Kidney (tissue), 14 donors: ENCODE results near the gene LIPA. TPM values are rescaled to one million over a fixed set of nuclear protein-coding genes. Genes with fewer than 3 reads are reported as not detected.

Source experiments
- DNase-seq, 5 donors: peaks; one replicate each; pipeline ENCODE4 v3.0.0-alpha.2; 2013 to 2020
- FAIRE-seq: peaks from 2 replicates; lab custom pipeline; 2012; peaks lifted over from hg19 to GRCh38; lab: Jason Lieb, UNC
- H3K27ac ChIP-seq, 2 donors: one replicate each; pipeline ENCODE4 v1.7.0; 2013; ENCODE audit warnings: low read depth in 2 of 2, low read length in 2 of 2, inconsistent platforms in 1 of 2
- H3K27me3 ChIP-seq: one replicate; pipeline ENCODE4 v1.7.1; 2013; ENCODE audit warnings: low read length, inconsistent platforms; ENCODE audit not compliant: control insufficient read depth, insufficient read depth
- H3K36me3 ChIP-seq, 3 donors: one replicate each; pipeline versions ENCODE4 v1.7.0 to v1.7.1; 2013; ENCODE audit warnings: low read length in 3 of 3, control low read depth in 1 of 3, inconsistent platforms in 1 of 3; ENCODE audit not compliant: insufficient read depth in 3 of 3, control insufficient read depth in 2 of 3
- H3K4me1 ChIP-seq, 3 donors: one replicate each; pipeline versions ENCODE4 v1.7.0 to v1.7.1; 2013; ENCODE audit warnings: low read length in 3 of 3, inconsistent platforms in 1 of 3, low read depth in 1 of 3; ENCODE audit not compliant: control insufficient read depth in 2 of 3, insufficient read depth in 2 of 3
- H3K4me3 ChIP-seq, 3 donors: one replicate each; pipeline versions ENCODE4 v1.7.0 to v1.8.1; 2013; ENCODE audit warnings: low read length in 3 of 3, control low read depth in 1 of 3, inconsistent platforms in 1 of 3
- H3K9ac ChIP-seq, 3 donors: one replicate each; pipeline versions ENCODE4 v1.7.0 to v1.7.1; 2013; ENCODE audit warnings: low read length in 3 of 3, control low read depth in 1 of 3, inconsistent platforms in 1 of 3
- H3K9me3 ChIP-seq, 3 donors: one replicate each; pipeline versions ENCODE4 v1.7.0 to v1.7.1; 2013; ENCODE audit warnings: low read length in 3 of 3, control low read depth in 1 of 3, inconsistent platforms in 1 of 3; ENCODE audit not compliant: control insufficient read depth in 2 of 3, insufficient read depth in 1 of 3
- intact Hi-C: fragments of 100-400 bp; cut with DNase I; formaldehyde crosslinking; loops from one replicate; pipeline ENCODE4 v1.11.1; 2022
- polyA plus RNA-seq: library from polyadenylated mRNA; stranded (reverse); fragments of 350-450 nt; fragmentation: Illumina TruSeq; extraction: RNeasy Lipid Tissue Mini Kit (QIAGEN cat#74804); gene quantifications from one replicate; pipeline ENCODE4 v1.2.3, GENCODE V29; 2014; ENCODE audit warnings: low read depth, low replicate concordance; ENCODE audit not compliant: insufficient read depth
- total RNA-seq: library from RNA; stranded (reverse); fragmentation: NEBNext Ultra II Directional; extraction: Animal tissue kit (Norgen Biotek cat#: 25700); gene quantifications from one replicate; pipeline ENCODE4 v1.2.1, GENCODE V29; 2021
- TF ChIP-seq, protein P1 (sequence below): IDR thresholded peaks from 3 replicates; pipeline ENCODE4 v1.5.1; 2012; ENCODE audit warnings: mild to moderate bottlenecking, moderate library complexity, borderline replicate concordance; ENCODE audit not compliant: insufficient read depth; ENCODE audit errors: extremely low read depth
- donor health status: control.
- donor health status: control.
- donor health status: control.
- donor health status: control.
- donor health status: control.
- donor health status: DM: yes; HTN: yes; CAD: no.
- donor health status: Normal renal cell carcinoma (clear cell type).

Gene LIPA
- total and polyA plus RNA-seq, 2 donors from 2014 or later, result 43.8 to 84.5 TPM

DNA sequence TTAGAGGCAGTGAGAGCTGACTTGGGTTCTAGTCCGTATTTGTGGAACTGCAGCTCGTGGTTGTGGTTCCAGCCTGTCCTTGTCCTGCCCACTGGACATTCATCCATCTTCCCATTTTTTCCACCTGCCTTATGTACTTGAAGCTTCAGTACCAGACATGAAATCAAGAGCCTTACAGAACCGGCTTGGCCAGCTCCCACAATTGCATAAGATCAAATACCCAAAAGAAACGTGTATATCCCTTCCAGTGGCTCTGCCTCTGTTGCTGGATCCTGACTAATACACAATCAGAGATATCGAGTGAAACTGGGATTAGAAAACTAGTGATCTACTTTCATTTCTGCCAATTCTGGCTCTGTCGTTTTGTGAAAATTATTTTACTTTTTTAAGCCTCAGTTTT lies 23.8 kb upstream of the LIPA start:
- Histone ChIP-seq H3K27ac (peak overlapping the region in 1 of 2 donors; percentile 59), H3K9me3 (no peaks in the 10 kb centered on the region), H3K4me3 (no peak overlapping the region), H3K9ac (no peak overlapping the region), H3K27me3 (no peaks in the 10 kb centered on the region), H3K4me1 (peaks cover 0 to 14% (median 8%) of the 10 kb centered on the region in 3 donors), H3K36me3 (no peaks in the 10 kb centered on the region)
- DNase-seq (no peak), FAIRE-seq (no peak)
- intact Hi-C loops, result no loop called here
- TF ChIP-seq, protein P1, sequence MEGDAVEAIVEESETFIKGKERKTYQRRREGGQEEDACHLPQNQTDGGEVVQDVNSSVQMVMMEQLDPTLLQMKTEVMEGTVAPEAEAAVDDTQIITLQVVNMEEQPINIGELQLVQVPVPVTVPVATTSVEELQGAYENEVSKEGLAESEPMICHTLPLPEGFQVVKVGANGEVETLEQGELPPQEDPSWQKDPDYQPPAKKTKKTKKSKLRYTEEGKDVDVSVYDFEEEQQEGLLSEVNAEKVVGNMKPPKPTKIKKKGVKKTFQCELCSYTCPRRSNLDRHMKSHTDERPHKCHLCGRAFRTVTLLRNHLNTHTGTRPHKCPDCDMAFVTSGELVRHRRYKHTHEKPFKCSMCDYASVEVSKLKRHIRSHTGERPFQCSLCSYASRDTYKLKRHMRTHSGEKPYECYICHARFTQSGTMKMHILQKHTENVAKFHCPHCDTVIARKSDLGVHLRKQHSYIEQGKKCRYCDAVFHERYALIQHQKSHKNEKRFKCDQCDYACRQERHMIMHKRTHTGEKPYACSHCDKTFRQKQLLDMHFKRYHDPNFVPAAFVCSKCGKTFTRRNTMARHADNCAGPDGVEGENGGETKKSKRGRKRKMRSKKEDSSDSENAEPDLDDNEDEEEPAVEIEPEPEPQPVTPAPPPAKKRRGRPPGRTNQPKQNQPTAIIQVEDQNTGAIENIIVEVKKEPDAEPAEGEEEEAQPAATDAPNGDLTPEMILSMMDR, result no peak

DNA sequence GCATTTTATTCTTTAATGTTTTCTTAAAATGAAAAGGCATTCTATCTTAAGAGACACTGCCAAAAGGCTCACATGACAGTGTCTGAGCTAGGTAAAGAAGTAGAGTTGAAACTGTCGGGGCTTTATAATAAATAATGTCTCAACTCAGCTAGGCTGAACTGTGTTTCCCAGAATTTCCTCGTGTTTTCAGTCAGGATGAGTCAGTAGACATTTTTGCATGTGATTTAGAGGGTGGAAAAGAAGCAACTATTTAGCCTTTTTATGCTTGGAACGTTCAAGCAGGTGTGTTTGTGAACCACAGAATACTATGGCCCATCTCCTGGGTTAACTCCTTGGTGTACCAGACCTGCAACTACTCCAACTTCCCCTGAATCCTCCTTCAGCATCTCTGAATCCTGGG lies 23.4 kb upstream of the LIPA start:
- DNase-seq, result no peak
- Histone ChIP-seq H3K27ac (peak overlapping the region in 1 of 2 donors; percentile 59), H3K9me3 (no peaks in the 10 kb centered on the region), H3K4me1 (peaks cover 0 to 15% (median 8%) of the 10 kb centered on the region in 3 donors), H3K36me3 (no peaks in the 10 kb centered on the region), H3K27me3 (no peaks in the 10 kb centered on the region), H3K9ac (no peak overlapping the region), H3K4me3 (no peak overlapping the region)
- intact Hi-C loops, result no loop called here
- FAIRE-seq, result no peak
- TF ChIP-seq, protein P1, result no peak

DNA sequence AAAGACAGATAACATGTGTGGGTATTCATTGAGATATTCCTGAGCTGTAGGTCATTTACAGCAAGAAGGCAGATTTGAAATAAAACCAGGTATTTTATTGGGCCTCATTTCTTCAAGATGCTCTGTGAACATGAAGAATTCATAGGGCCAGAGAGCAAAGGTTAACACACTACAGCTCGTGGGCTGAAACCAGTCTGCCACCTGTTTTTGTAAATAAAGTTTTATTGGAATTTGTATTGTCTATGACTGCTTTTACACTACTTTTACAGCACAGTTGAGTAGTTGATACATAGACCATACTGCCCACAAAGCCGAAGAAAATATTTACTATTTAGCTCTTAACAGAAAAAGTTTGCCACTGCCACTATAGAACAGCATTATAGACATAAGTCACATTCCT lies 22.1 kb upstream of the LIPA start:
- Histone ChIP-seq H3K36me3 (no peaks in the 10 kb centered on the region), H3K27ac (no peak overlapping the region), H3K9me3 (no peaks in the 10 kb centered on the region), H3K27me3 (no peaks in the 10 kb centered on the region), H3K4me3 (no peak overlapping the region), H3K9ac (no peak overlapping the region), H3K4me1 (peaks cover 0 to 13% (median 12%) of the 10 kb centered on the region in 3 donors)
- intact Hi-C loops, result no loop called here
- TF ChIP-seq, protein P1, result no peak
- DNase-seq (no peak), FAIRE-seq (no peak)

DNA sequence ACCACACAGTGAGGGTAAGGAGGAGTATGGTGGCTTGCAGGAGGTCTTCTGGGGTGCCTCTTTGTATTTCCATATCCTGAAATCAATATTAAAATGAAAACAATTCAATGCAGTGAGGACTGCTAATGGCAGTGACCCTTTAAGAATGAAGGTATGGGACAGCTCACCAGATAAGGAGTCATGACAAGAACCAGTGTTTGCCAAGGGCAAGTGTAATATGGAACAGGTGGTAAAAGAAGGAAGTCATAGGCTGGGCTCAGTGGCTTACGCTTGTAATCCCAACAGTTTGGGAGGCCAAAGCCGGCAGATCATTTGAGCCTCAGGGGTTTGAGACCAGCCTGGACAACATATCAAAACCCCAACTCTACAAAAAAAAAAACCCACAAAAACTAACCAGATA lies 20.0 kb upstream of the LIPA start:
- TF ChIP-seq, protein P1, result no peak
- H3K9ac ChIP-seq, result no peak overlapping the region
- DNase-seq (no peak), FAIRE-seq (no peak)
- H3K9me3 ChIP-seq, result no peaks in the 10 kb centered on the region
- intact Hi-C loops, result no loop called here
- peaks cover 0 to 6% (median 5%) of the 10 kb centered on the region in 3 donors for H3K4me1 ChIP-seq
- H3K36me3 ChIP-seq, result no peaks in the 10 kb centered on the region
- H3K4me3 ChIP-seq, result no peak overlapping the region
- H3K27me3 ChIP-seq, result no peaks in the 10 kb centered on the region
- H3K27ac ChIP-seq, result no peak overlapping the region
